Spleen (tissue), 13 donors: Measurements from ENCODE around the gene RNF224. TPM values are rescaled to one million over a fixed set of nuclear protein-coding genes. Genes with fewer than 3 reads are reported as not detected.
A peak's percentile ranks its signal among the peaks of the same experiment; 100 is the strongest.

Experiments used
- DNase-seq: peaks from one replicate; pipeline ENCODE4 v3.0.0-alpha.2; 2020
- H3K27ac ChIP-seq, 8 donors: fragments of 200-600 bp; sonication (generic) in 7 of 8; 1 replicate in 4 of 8; 2 replicates in 4 of 8; pipeline versions ENCODE4 v1.5.0 to v1.8.0; 2016 to 2021; ENCODE audit warnings: inconsistent platforms in 4 of 8, mild to moderate bottlenecking in 4 of 8, moderate library complexity in 1 of 8
- H3K27me3 ChIP-seq, 7 donors: fragments of 200-600 bp; sonication (generic) in 6 of 7; replicated peaks in 1 of 7; 1 replicate in 4 of 7; 2 replicates in 3 of 7; pipeline versions ENCODE4 v1.5.0 to v1.8.0; 2016 to 2021; ENCODE audit warnings: inconsistent platforms in 3 of 7, mild to moderate bottlenecking in 1 of 7
- H3K36me3 ChIP-seq, 6 donors: fragments of 200-600 bp; sonication (generic) in 5 of 6; 1 replicate in 4 of 6; 2 replicates in 2 of 6; pipeline versions ENCODE4 v1.5.0 to v1.8.0; 2016 to 2021; ENCODE audit warnings: inconsistent platforms in 2 of 6
- H3K4me1 ChIP-seq, 6 donors: fragments of 200-600 bp; sonication (generic) in 5 of 6; 1 replicate in 3 of 6; 2 replicates in 3 of 6; pipeline versions ENCODE4 v1.5.0 to v1.8.0; 2016 to 2021; ENCODE audit warnings: inconsistent platforms in 3 of 6
- H3K4me3 ChIP-seq, 8 donors: fragments of 200-600 bp; sonication (generic) in 7 of 8; 1 replicate in 4 of 8; 2 replicates in 4 of 8; pipeline versions ENCODE4 v1.5.0 to v1.8.0; 2016 to 2021; ENCODE audit warnings: inconsistent platforms in 4 of 8, mild to moderate bottlenecking in 4 of 8, moderate library complexity in 2 of 8
- H3K9me3 ChIP-seq, 8 donors: fragments of 200-600 bp; sonication (generic) in 7 of 8; 1 replicate in 4 of 8; 2 replicates in 4 of 8; pipeline versions ENCODE4 v1.5.0 to v1.8.0; 2016 to 2021; ENCODE audit warnings: inconsistent platforms in 4 of 8
- CTCF ChIP-seq, 11 experiments: fragments of 200-600 bp in 7 of 11; fragments of 450-650 bp in 4 of 11; sonication (generic) in 4 of 11; IDR thresholded peaks in 8 of 11; conservative IDR thresholded peaks in 3 of 11; 1 replicate in 7 of 11; 2 replicates in 4 of 11; pipeline versions ENCODE4 v1.4.0 to v1.8.0; 2016 to 2021; ENCODE audit warnings: antibody characterized with exemption in 11 of 11, inconsistent platforms in 4 of 11, mild to moderate bottlenecking in 1 of 11
- POLR2A ChIP-seq, 3 donors: fragments of 450-650 bp; IDR thresholded peaks; one replicate each; pipeline ENCODE4 v1.5.1; 2017; ENCODE audit warnings: antibody characterized with exemption in 3 of 3, mild to moderate bottlenecking in 1 of 3
- POLR2AphosphoS5 ChIP-seq, 3 donors: sonication (generic); formaldehyde crosslinking; IDR thresholded peaks; one replicate each; pipeline ENCODE4 v1.5.1; 2017; ENCODE audit warnings: antibody characterized with exemption in 3 of 3
- WGBS, 5 donors: extraction: QIAGEN DNeasy Blood & Tissue Kit in 3 of 5; methylation state at CpG; one replicate each; pipeline versions ENCODE4 v1.1.5 to v1.1.7; 2013 to 2018; 5-methylcytosine and 5-hydroxymethylcytosine counted together
- intact Hi-C: fragments of 100-400 bp; cut with DNase I; formaldehyde crosslinking; loops from one replicate; pipeline ENCODE4 v1.15.0; 2023; ENCODE audit warnings: low total_unique reads
- long read RNA-seq, 2 donors: transcript quantifications; one replicate each; lab custom pipeline, GENCODE V29; 2026
- polyA plus RNA-seq, 3 donors: library from polyadenylated mRNA; stranded (reverse); fragments of 200-250 nt; gene quantifications; one replicate each; pipeline ENCODE4 v1.2.1, GENCODE V29; 2013
- total RNA-seq, 7 donors: library from RNA; depleted of rRNA in 3 of 7; stranded (reverse); fragments of >200 nt in 3 of 7; fragmentation: NEBNext Ultra II Directional in 4 of 7; extraction: Animal tissue kit (Norgen Biotek cat#: 25700) in 4 of 7; gene quantifications; one replicate each; pipeline versions ENCODE4 v1.1.0 to v1.2.1, GENCODE V29; 2016 to 2021
- donor health status: healthy with polysubstance abuse.
- donor health status: DM: no; HTN: no; CAD: no; lungs with moderate emphysema.
- donor health status: DM: no; HTN: no; CAD: no.
- donor health status: Bipolar disorder and iron deficiency.
- donor health status: healthy.
- donor health status: DM: no; HTN: no; CAD: no.
- donor health status: DM: yes; HTN: yes; CAD: no.

The RNF224 gene
- not detected for total RNA-seq
- not detected for polyA plus RNA-seq
- long read RNA-seq, donor 1 = 0 reads
- long read RNA-seq, donor 2 = 0 reads

- TF ChIP-seq POLR2A (IDR thresholded peaks at IDR 0.05) (no peak), CTCF (IDR thresholded peaks at IDR 0.05 in 8 of 11, conservative IDR thresholded peaks at IDR 0.05 in 3 of 11) (peak; percentile 86 to 98 (median 94)), POLR2AphosphoS5 (IDR thresholded peaks at IDR 0.05) (peak; percentile 28 to 59 (median 40))
- H3K27me3 ChIP-seq = peaks cover 0 to 62% (median 28%) of the 10 kb centered on the region in 7 donors
- H3K36me3 ChIP-seq = no peaks in the 10 kb centered on the region
- intact Hi-C loops = no loop called here
- H3K4me3 ChIP-seq = no peak within 1 kb of the TSS
- H3K9me3 ChIP-seq = no peaks in the 10 kb centered on the region
- H3K4me1 ChIP-seq = peaks cover 5 to 36% (median 25%) of the 10 kb centered on the region in 6 donors
- WGBS, 5 donors = 35 to 69% (median 47%) methylated on average over 13 to 25 of the region's 25 CpGs
- no peak within 1 kb of the TSS for H3K27ac ChIP-seq
- peak; percentile 94 for DNase-seq
These were observed at the start of gene RNF224 for GRCh38 chr9:137227054-137227852. Gene RNF224, plus strand, starts transcription at chr9:137227502. Its CDS starts 834 bp downstream, at chr9:137228336.

GRCh38 chr9:137178201-137178938 lies 48.9 kb upstream of the RNF224 start:
- Histone ChIP-seq H3K36me3 (peaks cover 0 to 65% (median 57%) of the 10 kb centered on the region in 6 donors), H3K9me3 (no peaks in the 10 kb centered on the region), H3K27me3 (peaks cover 0 to 24% (median 0%) of the 10 kb centered on the region in 7 donors), H3K4me1 (peaks cover 0 to 24% (median 1%) of the 10 kb centered on the region in 6 donors), H3K27ac (no peak overlapping the region), H3K4me3 (no peak overlapping the region)
- TF ChIP-seq POLR2AphosphoS5 (IDR thresholded peaks at IDR 0.05) (no peak), CTCF (IDR thresholded peaks at IDR 0.05 in 8 of 11, conservative IDR thresholded peaks at IDR 0.05 in 3 of 11) (no peak), POLR2A (IDR thresholded peaks at IDR 0.05) (no peak)
- intact Hi-C loops = no loop called here
- DNase-seq = no peak
- WGBS, 5 donors = 87 to 93% (median 88%) methylated on average over 20 to 23 of the region's 23 CpGs

GRCh38 chr9:137178939-137179630 lies 48.2 kb upstream of the RNF224 start:
- peaks cover 0 to 17% (median 0%) of the 10 kb centered on the region in 7 donors for H3K27me3 ChIP-seq
- peaks cover 0 to 24% (median 1%) of the 10 kb centered on the region in 6 donors for H3K4me1 ChIP-seq
- DNase-seq = no peak
- H3K9me3 ChIP-seq = no peaks in the 10 kb centered on the region
- H3K4me3 ChIP-seq = no peak overlapping the region
- H3K36me3 ChIP-seq = peaks cover 0 to 72% (median 64%) of the 10 kb centered on the region in 6 donors
- intact Hi-C loops = no loop called here
- H3K27ac ChIP-seq = no peak overlapping the region
- TF ChIP-seq CTCF (IDR thresholded peaks at IDR 0.05 in 8 of 11, conservative IDR thresholded peaks at IDR 0.05 in 3 of 11) (no peak), POLR2A (IDR thresholded peaks at IDR 0.05) (no peak), POLR2AphosphoS5 (IDR thresholded peaks at IDR 0.05) (no peak)
- WGBS, 5 donors = 88 to 96% (median 92%) methylated on average over 19 of the region's 19 CpGs
